ENCODE data around the gene CD300LD. TPM values are rescaled to one million over a fixed set of nuclear protein-coding genes. Genes with fewer than 3 reads are reported as not detected.

The CD300LD gene
- total RNA-seq, 4 donors from 2014 or later: not detected

GRCh38 chr17:74541176-74542111 is 50.6 kb downstream of the CD300LD start:
- Histone ChIP-seq H3K4me3 (no peak overlapping the region), H3K27ac (no peak overlapping the region), H3K4me1 (no peaks in the 10 kb centered on the region), H3K27me3 (no peaks in the 10 kb centered on the region), H3K36me3 (no peaks in the 10 kb centered on the region), H3K9me3 (no peaks in the 10 kb centered on the region)
- TF ChIP-seq CTCF (IDR thresholded peaks at IDR 0.05): no peak
- no peak for TF ChIP-seq POLR2A (IDR thresholded peaks at IDR 0.05)
- DNase-seq: no peak
- intact Hi-C loops (cut with DNase I; ENCODE audit: low total_unique reads): no loop called here

- Histone ChIP-seq H3K9me3 (no peaks in the 10 kb centered on the region), H3K27me3 (no peaks in the 10 kb centered on the region), H3K27ac (no peak overlapping the region), H3K4me1 (no peaks in the 10 kb centered on the region), H3K4me3 (no peak overlapping the region), H3K36me3 (no peaks in the 10 kb centered on the region)
- no peak for DNase-seq
- intact Hi-C loops (cut with DNase I; ENCODE audit: low total_unique reads): no loop called here
- TF ChIP-seq POLR2A (IDR thresholded peaks at IDR 0.05): no peak
- TF ChIP-seq CTCF (IDR thresholded peaks at IDR 0.05): no peak
These were observed 52.7 kb downstream of the CD300LD start for GRCh38 chr17:74539281-74539820.

- Histone ChIP-seq H3K27me3 (no peaks in the 10 kb centered on the region), H3K36me3 (no peaks in the 10 kb centered on the region), H3K4me3 (no peak overlapping the region), H3K27ac (no peak overlapping the region), H3K4me1 (no peaks in the 10 kb centered on the region), H3K9me3 (no peaks in the 10 kb centered on the region)
- TF ChIP-seq POLR2A (IDR thresholded peaks at IDR 0.05): no peak
- no peak for TF ChIP-seq CTCF (IDR thresholded peaks at IDR 0.05)
- no peak for DNase-seq
- intact Hi-C loops (cut with DNase I; ENCODE audit: low total_unique reads): no loop called here
These were observed 55.2 kb downstream of the CD300LD start for GRCh38 chr17:74536890-74537289.

GRCh38 chr17:74532115-74532514 is 60.0 kb downstream of the CD300LD start:
- DNase-seq: peak in 1 of 2 donors; percentile 20
- no peaks in the 10 kb centered on the region for H3K9me3 ChIP-seq
- H3K4me3 ChIP-seq: no peak overlapping the region
- H3K27me3 ChIP-seq: no peaks in the 10 kb centered on the region
- TF ChIP-seq CTCF (IDR thresholded peaks at IDR 0.05) (no peak), POLR2A (IDR thresholded peaks at IDR 0.05) (no peak)
- H3K4me1 ChIP-seq: no peaks in the 10 kb centered on the region
- no peak overlapping the region for H3K27ac ChIP-seq
- intact Hi-C loops (cut with DNase I; ENCODE audit: low total_unique reads): no loop called here
- no peaks in the 10 kb centered on the region for H3K36me3 ChIP-seq

- intact Hi-C loops (cut with DNase I; ENCODE audit: low total_unique reads): no loop called here
- no peak for TF ChIP-seq POLR2A (IDR thresholded peaks at IDR 0.05)
- TF ChIP-seq CTCF (IDR thresholded peaks at IDR 0.05): no peak
- no peaks in the 10 kb centered on the region for H3K36me3 ChIP-seq
- no peaks in the 10 kb centered on the region for H3K27me3 ChIP-seq
- H3K27ac ChIP-seq: no peak within 1 kb of the TSS
- H3K4me3 ChIP-seq: no peak within 1 kb of the TSS
- H3K4me1 ChIP-seq: no peaks in the 10 kb centered on the region
- no peaks in the 10 kb centered on the region for H3K9me3 ChIP-seq
- peak in 1 of 2 donors; percentile 4 for DNase-seq
These were observed 60.8 kb downstream of the CD300LD start, which contains the start of gene CD300LB for GRCh38 chr17:74531231-74531761. TSS of gene CD300LB (minus strand) at chr17:74531475. CDS start at chr17:74531350, 125 bp downstream.

Data from uterus (tissue), 4 donors.